T-helper 9 cell (primary cell): ENCODE data around the gene RASEF.
"Not testable (repeated sequence)": the region's sequence is repeated elsewhere in the genome, so short reads cannot be mapped to it uniquely, and the experiment has no call there.

Experiments
- DNase-seq: peaks from one replicate; pipeline ENCODE4 v3.0.0-alpha.2; 2020

RASEF gene

GRCh38 chr9:82969291-82969690 is 93.7 kb downstream of the RASEF start:
- DNase-seq: no peak

GRCh38 chr9:82968816-82969215 is 94.1 kb downstream of the RASEF start:
- DNase-seq: no peak

GRCh38 chr9:82968388-82968787 is 94.6 kb downstream of the RASEF start:
- DNase-seq: no peak

GRCh38 chr9:82961504-82962125 is 101.3 kb downstream of the RASEF start:
- peak; percentile 0 for DNase-seq

- DNase-seq: no peak
These were observed 105.2 kb downstream of the RASEF start for GRCh38 chr9:82957529-82958379.

- no peak for DNase-seq
These were observed 113.7 kb downstream of the RASEF start for GRCh38 chr9:82949203-82949602.

GRCh38 chr9:82940376-82940775 is 122.6 kb downstream of the RASEF start:
- DNase-seq: no peak

- no peak for DNase-seq
These were observed 123.5 kb downstream of the RASEF start for GRCh38 chr9:82939451-82939850.

- DNase-seq: no peak
These were observed 124.3 kb downstream of the RASEF start for GRCh38 chr9:82938426-82939218.

- not testable (repeated sequence) for DNase-seq
These were observed 126.4 kb downstream of the RASEF start for GRCh38 chr9:82936561-82936960.

GRCh38 chr9:82934949-82935348 is 128.0 kb downstream of the RASEF start:
- no peak for DNase-seq

GRCh38 chr9:82934025-82934424 is 128.9 kb downstream of the RASEF start:
- DNase-seq: not testable (repeated sequence)

GRCh38 chr9:82930116-82930515 is 132.8 kb downstream of the RASEF start:
- no peak for DNase-seq
